ENCODE results near the gene GABRG2. TPM values are rescaled to one million over a fixed set of nuclear protein-coding genes. Genes with fewer than 3 reads are reported as not detected.

GABRG2 gene
- total RNA-seq, 1 donor from 2014 or later = 40.4 TPM

GRCh38 chr5:162187371-162187770, 119.8 kb downstream of the GABRG2 start:
- FAIRE-seq = no peak
- DNase-seq (ENCODE audit: low spot score in 2 of 2) = no peak

- no peak for FAIRE-seq
- no peak for DNase-seq (ENCODE audit: low spot score in 2 of 2)
These were observed 122.1 kb downstream of the GABRG2 start for GRCh38 chr5:162189719-162190118.

- DNase-seq (ENCODE audit: low spot score in 2 of 2) (no peak), FAIRE-seq (no peak)
These were observed 125.4 kb downstream of the GABRG2 start for GRCh38 chr5:162193012-162193411.

GRCh38 chr5:162196351-162196750, 128.8 kb downstream of the GABRG2 start:
- DNase-seq (ENCODE audit: low spot score in 2 of 2) = no peak
- FAIRE-seq = no peak

- no peak for DNase-seq (ENCODE audit: low spot score in 2 of 2)
- FAIRE-seq = no peak
These were observed 134.8 kb downstream of the GABRG2 start for GRCh38 chr5:162202285-162202880.

Other genes starting within 250 kb of the GABRG2 start
- 29.8 TPM for gene GABRA1, start 219.7 kb upstream of the GABRG2 start, total RNA-seq

Data from frontal cortex (tissue), 4 donors.